ENCODE results near the gene TEPSIN. TPM values are rescaled to one million over a fixed set of nuclear protein-coding genes. Genes with fewer than 3 reads are reported as not detected.

Gene TEPSIN
- total RNA-seq, 3 donors from 2014 or later = 37.4 to 60.2 (median 50.0) TPM

DNA sequence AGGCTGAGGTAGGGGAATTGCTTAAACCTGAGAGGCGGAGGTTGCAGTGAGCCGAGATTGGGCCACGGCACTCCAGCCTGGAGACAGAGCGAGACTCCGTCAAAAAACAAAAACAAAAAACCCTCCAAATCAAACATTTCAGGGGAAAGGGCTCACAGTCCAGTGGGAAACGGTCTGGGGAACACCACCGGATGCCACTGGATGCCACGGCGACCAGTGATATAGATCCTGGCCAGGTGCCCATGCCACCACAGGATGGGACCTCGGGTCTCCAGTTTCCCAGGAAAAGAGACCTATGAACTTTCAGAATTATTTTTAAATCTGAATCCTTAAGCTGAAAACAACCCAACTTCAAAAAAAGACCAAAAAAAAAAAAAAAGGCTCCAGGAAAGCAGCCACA is 28.4 kb downstream of the TEPSIN start:
- no peaks in the 10 kb centered on the region for H3K4me1 ChIP-seq (ENCODE audit: low read depth)
- no peak for DNase-seq
- TF ChIP-seq, protein P1, sequence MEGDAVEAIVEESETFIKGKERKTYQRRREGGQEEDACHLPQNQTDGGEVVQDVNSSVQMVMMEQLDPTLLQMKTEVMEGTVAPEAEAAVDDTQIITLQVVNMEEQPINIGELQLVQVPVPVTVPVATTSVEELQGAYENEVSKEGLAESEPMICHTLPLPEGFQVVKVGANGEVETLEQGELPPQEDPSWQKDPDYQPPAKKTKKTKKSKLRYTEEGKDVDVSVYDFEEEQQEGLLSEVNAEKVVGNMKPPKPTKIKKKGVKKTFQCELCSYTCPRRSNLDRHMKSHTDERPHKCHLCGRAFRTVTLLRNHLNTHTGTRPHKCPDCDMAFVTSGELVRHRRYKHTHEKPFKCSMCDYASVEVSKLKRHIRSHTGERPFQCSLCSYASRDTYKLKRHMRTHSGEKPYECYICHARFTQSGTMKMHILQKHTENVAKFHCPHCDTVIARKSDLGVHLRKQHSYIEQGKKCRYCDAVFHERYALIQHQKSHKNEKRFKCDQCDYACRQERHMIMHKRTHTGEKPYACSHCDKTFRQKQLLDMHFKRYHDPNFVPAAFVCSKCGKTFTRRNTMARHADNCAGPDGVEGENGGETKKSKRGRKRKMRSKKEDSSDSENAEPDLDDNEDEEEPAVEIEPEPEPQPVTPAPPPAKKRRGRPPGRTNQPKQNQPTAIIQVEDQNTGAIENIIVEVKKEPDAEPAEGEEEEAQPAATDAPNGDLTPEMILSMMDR (IDR thresholded peaks at IDR 0.05) = no peak
- no peaks in the 10 kb centered on the region for H3K9me3 ChIP-seq
- intact Hi-C loops (cut with DNase I, micrococcal nuclease) = no loop called here
- no peaks in the 10 kb centered on the region for H3K36me3 ChIP-seq (ENCODE audit: low read depth)
- no peak overlapping the region for H3K4me3 ChIP-seq
- ATAC-seq = no peak

DNA sequence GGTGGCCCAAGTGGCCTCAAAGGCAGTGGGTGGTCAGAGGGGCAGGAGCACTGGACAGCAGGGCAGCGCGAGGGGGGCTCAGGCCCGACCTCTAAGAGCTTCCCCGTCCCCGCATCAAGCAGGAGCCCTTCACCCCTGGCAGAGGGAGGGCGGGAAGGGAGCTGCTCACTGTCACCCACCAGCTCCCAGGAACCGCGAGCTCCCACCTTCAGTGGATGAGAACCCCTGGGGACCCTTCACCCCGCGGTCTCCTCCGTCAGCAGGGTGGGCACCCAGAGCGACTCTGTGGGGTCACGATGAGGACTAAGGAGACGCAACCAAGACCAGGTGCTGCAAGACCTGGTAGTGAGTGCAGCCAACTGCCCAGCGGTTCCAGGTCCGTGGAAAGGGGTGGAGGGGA is 29.7 kb downstream of the TEPSIN start:
- intact Hi-C loops (cut with DNase I, micrococcal nuclease) = no loop called here
- DNase-seq (no peak), ATAC-seq (no peak)
- Histone ChIP-seq H3K9me3 (no peaks in the 10 kb centered on the region), H3K4me1 (ENCODE audit: low read depth) (no peaks in the 10 kb centered on the region), H3K4me3 (no peak overlapping the region), H3K36me3 (ENCODE audit: low read depth) (no peaks in the 10 kb centered on the region)
- TF ChIP-seq, protein P1 (IDR thresholded peaks at IDR 0.05) = no peak

DNA sequence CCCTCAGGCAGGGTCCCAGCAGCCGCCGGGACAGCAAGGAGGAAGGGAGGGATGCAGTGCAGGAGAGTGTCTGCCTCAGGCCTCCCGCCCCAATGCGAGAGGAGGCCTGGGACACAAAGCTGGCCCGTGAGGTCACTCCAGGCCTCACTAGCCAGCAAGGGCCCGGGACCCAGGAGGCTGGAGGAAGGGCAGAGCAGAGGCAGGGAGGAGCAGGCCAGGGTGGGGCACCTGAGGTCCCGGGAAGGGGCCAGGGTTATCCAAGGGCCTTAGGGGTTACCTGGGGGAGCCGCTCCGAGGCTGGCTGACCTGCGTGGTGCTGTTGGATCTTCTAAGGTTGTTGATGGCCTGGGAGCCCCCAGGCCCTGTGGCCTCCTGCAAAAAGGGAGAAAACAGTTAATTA is 30.2 kb downstream of the TEPSIN start:
- no peak for ATAC-seq
- intact Hi-C loops (cut with DNase I, micrococcal nuclease) = no loop called here
- H3K4me1 ChIP-seq (ENCODE audit: low read depth) = no peaks in the 10 kb centered on the region

DNA sequence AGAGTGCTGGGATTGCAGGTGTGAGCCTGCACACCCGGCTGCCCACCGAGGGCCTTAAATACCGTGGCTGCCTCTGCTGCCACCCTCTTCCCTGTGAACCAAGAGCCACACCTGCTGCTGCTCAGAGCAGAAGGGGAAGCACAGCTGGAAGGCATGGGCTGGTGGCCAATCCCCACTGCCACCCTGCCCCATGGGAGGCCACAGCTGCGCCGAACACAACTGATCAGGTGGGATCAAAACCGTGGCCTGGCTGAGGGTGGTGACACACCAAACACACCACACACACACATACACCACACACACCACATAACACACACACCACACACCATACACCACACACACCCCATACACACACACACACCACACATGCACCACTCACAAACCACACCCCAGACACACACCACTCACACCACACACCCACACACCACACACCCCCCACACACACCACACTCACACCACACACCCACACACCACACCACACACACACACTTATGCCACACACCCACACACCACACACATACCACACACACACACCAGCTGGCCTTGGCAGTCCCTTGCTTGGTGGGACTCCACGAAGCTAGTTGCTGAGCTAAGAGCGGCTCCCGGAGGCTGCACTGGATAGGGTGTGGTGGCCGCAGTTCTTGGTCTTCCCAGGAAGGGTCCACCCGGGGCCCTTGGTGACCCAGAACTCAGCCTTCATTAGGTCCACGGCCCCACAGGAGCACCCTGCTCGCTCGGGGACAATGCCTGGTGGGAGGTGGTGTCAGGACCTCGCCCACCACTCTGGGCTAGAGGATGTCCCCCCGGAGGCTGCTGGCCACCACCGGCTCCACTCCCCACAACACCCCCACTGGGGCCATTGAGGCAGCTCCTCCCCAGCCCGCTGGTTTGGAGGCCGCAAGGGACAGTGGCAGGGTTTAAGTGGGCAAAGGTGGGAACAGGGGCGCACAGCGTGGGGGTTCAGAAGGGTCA is 31.0 kb downstream of the TEPSIN start:
- TF ChIP-seq, protein P1 (IDR thresholded peaks at IDR 0.05) = no peak
- H3K4me3 ChIP-seq = no peak overlapping the region
- intact Hi-C loops (cut with DNase I, micrococcal nuclease) = no loop called here
- ATAC-seq (no peak), DNase-seq (no peak)
- no peaks in the 10 kb centered on the region for H3K4me1 ChIP-seq (ENCODE audit: low read depth)
- no peaks in the 10 kb centered on the region for H3K36me3 ChIP-seq (ENCODE audit: low read depth)
- no peaks in the 10 kb centered on the region for H3K9me3 ChIP-seq

More for the DNA sequence above, 30.2 kb downstream of the TEPSIN start:
- H3K36me3 ChIP-seq (ENCODE audit: low read depth) = no peaks in the 10 kb centered on the region
- TF ChIP-seq, protein P1 (IDR thresholded peaks at IDR 0.05) = no peak
- H3K4me3 ChIP-seq = no peak overlapping the region
- H3K9me3 ChIP-seq = no peaks in the 10 kb centered on the region
- DNase-seq = no peak

DNA sequence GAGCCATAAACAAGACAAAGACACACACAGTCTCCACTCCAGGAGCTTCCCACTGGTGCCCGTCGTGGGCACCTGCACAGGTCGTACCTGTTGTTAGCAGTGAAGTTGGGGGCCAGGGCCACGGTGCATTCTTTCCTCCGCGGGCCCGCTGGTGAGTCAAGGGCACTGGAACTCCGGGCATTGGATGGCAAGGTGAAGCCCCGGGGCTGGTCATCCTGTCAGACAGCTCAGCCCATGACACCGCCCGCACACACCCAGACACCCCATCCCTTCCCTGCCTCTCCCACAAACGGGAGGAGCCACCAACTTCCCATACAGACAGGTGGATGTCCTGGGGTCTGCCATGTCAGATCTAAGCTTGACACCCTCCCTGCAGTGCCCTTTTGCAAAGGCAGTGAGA is 32.2 kb downstream of the TEPSIN start:
- no peaks in the 10 kb centered on the region for H3K36me3 ChIP-seq (ENCODE audit: low read depth)
- intact Hi-C loops (cut with DNase I, micrococcal nuclease) = no loop called here
- ATAC-seq = no peak
- no peaks in the 10 kb centered on the region for H3K4me1 ChIP-seq (ENCODE audit: low read depth)
- no peak overlapping the region for H3K4me3 ChIP-seq
- no peaks in the 10 kb centered on the region for H3K9me3 ChIP-seq
- TF ChIP-seq, protein P1 (IDR thresholded peaks at IDR 0.05) = no peak
- no peak for DNase-seq

All from mucosa of descending colon (tissue), 3 donors.